Neural cell (in vitro differentiated cells): ENCODE results near the gene BHMT. TPM values are rescaled to one million over a fixed set of nuclear protein-coding genes. Genes with fewer than 3 reads are reported as not detected.

Source experiments
- H2AFZ ChIP-seq: fragments of 200-600, 300-800 bp; sonication (generic), shearing (Covaris generic); 2 replicates; pipeline ENCODE4 v1.6.0; 2014; ENCODE audit warnings: low read depth, mild to moderate bottlenecking, antibody characterized with exemption, low read length, moderate library complexity
- H3F3A ChIP-seq: fragments of 200-600 bp; shearing (Covaris generic); 2 replicates; pipeline ENCODE4 v1.6.1; 2016; ENCODE audit warnings: mild to moderate bottlenecking, moderate library complexity, mixed read lengths, antibody characterized with exemption, low read length; ENCODE audit not compliant: insufficient read depth, poor library complexity, severe bottlenecking
- H3K27ac ChIP-seq: fragments of 200-600, 300-800 bp; sonication (generic), shearing (Covaris generic); 2 replicates; pipeline ENCODE4 v1.5.1; 2014; ENCODE audit warnings: mild to moderate bottlenecking, low read length, moderate library complexity
- H3K27me3 ChIP-seq: fragments of 300-800, 200-600 bp; sonication (generic), shearing (Covaris generic); 2 replicates; pipeline ENCODE4 v1.6.0; 2014; ENCODE audit warnings: mild to moderate bottlenecking, low read depth, low read length, moderate library complexity; ENCODE audit not compliant: insufficient read depth
- H3K36me3 ChIP-seq: fragments of 300-800, 200-600 bp; sonication (generic), shearing (Covaris generic); 2 replicates; pipeline ENCODE4 v1.5.1; 2014; ENCODE audit warnings: mild to moderate bottlenecking, antibody characterized with exemption, low read length, moderate library complexity; ENCODE audit not compliant: insufficient read depth
- H3K4me2 ChIP-seq: fragments of 300-800, 200-600 bp; sonication (generic), shearing (Covaris generic); 2 replicates; pipeline ENCODE4 v1.6.0; 2014; ENCODE audit warnings: mild to moderate bottlenecking, low read length
- H3K4me3 ChIP-seq: fragments of 300-800, 200-600 bp; sonication (generic), shearing (Covaris generic); 2 replicates; pipeline ENCODE4 v1.5.1; 2014; ENCODE audit warnings: mild to moderate bottlenecking, low read length, moderate library complexity
- H3K79me2 ChIP-seq: fragments of 200-600 bp; shearing (Covaris generic); replicated peaks from 2 replicates; pipeline ENCODE4 v1.6.0; 2014; ENCODE audit warnings: mild to moderate bottlenecking, low read length, moderate library complexity; ENCODE audit not compliant: insufficient read depth
- H3K9ac ChIP-seq: fragments of 300-800, 200-600 bp; sonication (generic), shearing (Covaris generic); 2 replicates; pipeline ENCODE4 v1.6.1; 2016; ENCODE audit warnings: mild to moderate bottlenecking, low read length, mixed read lengths
- H3K9me2 ChIP-seq: fragments of 200-600 bp; shearing (Covaris generic); 2 replicates; pipeline ENCODE4 v1.6.1; 2016; ENCODE audit warnings: mild to moderate bottlenecking, low read length, mixed read lengths; ENCODE audit not compliant: insufficient read depth
- H3K9me3 ChIP-seq: fragments of 200-600, 300-800 bp; sonication (generic), shearing (Covaris generic); 2 replicates; pipeline ENCODE4 v1.6.1; 2016; ENCODE audit warnings: mild to moderate bottlenecking, mixed run types, low read length, moderate library complexity, mixed read lengths
- H4K20me1 ChIP-seq: fragments of 200-600 bp; shearing (Covaris generic); 2 replicates; pipeline ENCODE4 v1.6.1; 2016; ENCODE audit warnings: mild to moderate bottlenecking, mixed run types; ENCODE audit not compliant: insufficient read depth
- CTCF ChIP-seq: fragments of 450-650 bp; IDR thresholded peaks from 2 replicates; pipeline ENCODE4 v1.5.1; 2014; ENCODE audit warnings: antibody characterized with exemption, mild to moderate bottlenecking, moderate library complexity; ENCODE audit not compliant: poor library complexity, severe bottlenecking
- EP300 ChIP-seq: fragments of 450-650 bp; conservative IDR thresholded peaks from 2 replicates; pipeline ENCODE4 v1.6.1; 2014; ENCODE audit warnings: antibody characterized with exemption, mild to moderate bottlenecking, moderate library complexity; ENCODE audit not compliant: poor library complexity, severe bottlenecking
- EZH2 ChIP-seq: fragments of 200-600, 300-800 bp; shearing (Covaris generic), sonication (generic); IDR thresholded peaks from 2 replicates; pipeline ENCODE4 v1.6.1; 2014; ENCODE audit warnings: antibody characterized with exemption, low read length, borderline replicate concordance, mild to moderate bottlenecking; ENCODE audit not compliant: insufficient read depth, poor library complexity, severe bottlenecking
- MXI1 ChIP-seq: fragments of 450-650 bp; conservative IDR thresholded peaks from 2 replicates; pipeline ENCODE4 v1.6.1; 2014; ENCODE audit warnings: antibody characterized with exemption, mild to moderate bottlenecking; ENCODE audit not compliant: poor library complexity, severe bottlenecking
- POLR2AphosphoS5 ChIP-seq: IDR thresholded peaks from 2 replicates; pipeline ENCODE4 v1.6.1; 2012
- RAD21 ChIP-seq: fragments of 450-650 bp; conservative IDR thresholded peaks from 2 replicates; pipeline ENCODE4 v1.6.1; 2014; ENCODE audit warnings: antibody characterized with exemption, mild to moderate bottlenecking, moderate library complexity
- SMC3 ChIP-seq: fragments of 450-650 bp; conservative IDR thresholded peaks from 2 replicates; pipeline ENCODE4 v1.6.1; 2014; ENCODE audit warnings: antibody characterized with exemption, mild to moderate bottlenecking, moderate library complexity; ENCODE audit not compliant: poor library complexity
- TAF1 ChIP-seq: IDR thresholded peaks from 2 replicates; pipeline ENCODE4 v1.6.1; 2012; ENCODE audit warnings: low read depth
- polyA plus RNA-seq: library from polyadenylated mRNA; depleted of rRNA; stranded (reverse); fragments of >200 nt; gene quantifications from 2 replicates; pipeline ENCODE4 v1.2.3, GENCODE V29; 2014
- TF ChIP-seq, protein P1 (sequence below): IDR thresholded peaks from 2 replicates; pipeline ENCODE4 v1.6.1; 2012; ENCODE audit warnings: borderline replicate concordance

Gene BHMT
- polyA plus RNA-seq, 1 donor from 2014 or later = not detected

GRCh38 chr5:79135790-79136553, 24.4 kb downstream of the BHMT start (continued):
- TF ChIP-seq EP300 = no peak

GRCh38 chr5:79136618-79137017, 25.0 kb downstream of the BHMT start:
- Histone ChIP-seq H4K20me1 (no peaks in the 10 kb centered on the region), H3K4me2 (no peak overlapping the region), H3K9ac (no peak overlapping the region), H3K27ac (no peak overlapping the region), H3F3A (no peaks in the 10 kb centered on the region), H3K9me3 (no peaks in the 10 kb centered on the region), H3K27me3 (no peaks in the 10 kb centered on the region), H3K79me2 (no peaks in the 10 kb centered on the region), H3K9me2 (no peaks in the 10 kb centered on the region), H3K4me3 (no peak overlapping the region), H3K36me3 (no peaks in the 10 kb centered on the region), H2AFZ (no peak overlapping the region)
- TF ChIP-seq TAF1 = no peak

DNA sequence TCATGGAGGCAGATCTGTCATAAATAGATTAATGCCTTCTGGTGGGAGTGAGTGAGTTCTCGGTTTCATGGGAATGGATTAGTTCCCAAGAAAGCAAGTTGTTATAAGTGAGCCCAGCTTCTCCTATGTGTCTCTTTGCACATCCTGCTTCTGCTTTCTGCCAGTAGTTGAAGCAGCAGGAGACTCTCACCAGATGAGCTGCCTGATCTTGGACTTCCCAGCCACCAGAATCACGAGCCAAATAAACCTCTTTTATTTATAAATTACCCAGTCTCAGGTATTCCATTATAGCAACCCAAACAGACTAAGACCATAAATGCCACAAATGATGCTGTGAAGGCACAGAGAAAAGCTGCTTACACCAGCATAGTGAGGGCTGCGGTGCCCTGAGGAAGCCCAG, 28.9 kb downstream of the BHMT start:
- Histone ChIP-seq H3K4me3 (no peak overlapping the region), H2AFZ (no peak overlapping the region), H3K9ac (no peak overlapping the region), H4K20me1 (no peaks in the 10 kb centered on the region), H3K79me2 (no peaks in the 10 kb centered on the region), H3K27me3 (no peaks in the 10 kb centered on the region), H3K27ac (no peak overlapping the region), H3F3A (no peaks in the 10 kb centered on the region), H3K9me2 (no peaks in the 10 kb centered on the region), H3K4me2 (no peak overlapping the region), H3K9me3 (no peaks in the 10 kb centered on the region), H3K36me3 (no peaks in the 10 kb centered on the region)
- no peak for TF ChIP-seq EZH2
- TF ChIP-seq RAD21 = no peak
- TF ChIP-seq, protein P1, sequence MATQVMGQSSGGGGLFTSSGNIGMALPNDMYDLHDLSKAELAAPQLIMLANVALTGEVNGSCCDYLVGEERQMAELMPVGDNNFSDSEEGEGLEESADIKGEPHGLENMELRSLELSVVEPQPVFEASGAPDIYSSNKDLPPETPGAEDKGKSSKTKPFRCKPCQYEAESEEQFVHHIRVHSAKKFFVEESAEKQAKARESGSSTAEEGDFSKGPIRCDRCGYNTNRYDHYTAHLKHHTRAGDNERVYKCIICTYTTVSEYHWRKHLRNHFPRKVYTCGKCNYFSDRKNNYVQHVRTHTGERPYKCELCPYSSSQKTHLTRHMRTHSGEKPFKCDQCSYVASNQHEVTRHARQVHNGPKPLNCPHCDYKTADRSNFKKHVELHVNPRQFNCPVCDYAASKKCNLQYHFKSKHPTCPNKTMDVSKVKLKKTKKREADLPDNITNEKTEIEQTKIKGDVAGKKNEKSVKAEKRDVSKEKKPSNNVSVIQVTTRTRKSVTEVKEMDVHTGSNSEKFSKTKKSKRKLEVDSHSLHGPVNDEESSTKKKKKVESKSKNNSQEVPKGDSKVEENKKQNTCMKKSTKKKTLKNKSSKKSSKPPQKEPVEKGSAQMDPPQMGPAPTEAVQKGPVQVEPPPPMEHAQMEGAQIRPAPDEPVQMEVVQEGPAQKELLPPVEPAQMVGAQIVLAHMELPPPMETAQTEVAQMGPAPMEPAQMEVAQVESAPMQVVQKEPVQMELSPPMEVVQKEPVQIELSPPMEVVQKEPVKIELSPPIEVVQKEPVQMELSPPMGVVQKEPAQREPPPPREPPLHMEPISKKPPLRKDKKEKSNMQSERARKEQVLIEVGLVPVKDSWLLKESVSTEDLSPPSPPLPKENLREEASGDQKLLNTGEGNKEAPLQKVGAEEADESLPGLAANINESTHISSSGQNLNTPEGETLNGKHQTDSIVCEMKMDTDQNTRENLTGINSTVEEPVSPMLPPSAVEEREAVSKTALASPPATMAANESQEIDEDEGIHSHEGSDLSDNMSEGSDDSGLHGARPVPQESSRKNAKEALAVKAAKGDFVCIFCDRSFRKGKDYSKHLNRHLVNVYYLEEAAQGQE = no peak

GRCh38 chr5:79143684-79144379, 32.2 kb downstream of the BHMT start:
- Histone ChIP-seq H3K4me3 (no peak overlapping the region), H4K20me1 (no peaks in the 10 kb centered on the region), H2AFZ (no peak overlapping the region), H3K4me2 (no peak overlapping the region), H3K9ac (no peak overlapping the region), H3K27ac (no peak overlapping the region), H3K79me2 (no peaks in the 10 kb centered on the region), H3F3A (no peaks in the 10 kb centered on the region), H3K36me3 (no peaks in the 10 kb centered on the region), H3K9me2 (no peaks in the 10 kb centered on the region), H3K27me3 (no peaks in the 10 kb centered on the region), H3K9me3 (no peaks in the 10 kb centered on the region)
- TF ChIP-seq CTCF = no peak
- no peak for TF ChIP-seq RAD21
- no peak for TF ChIP-seq SMC3
- TF ChIP-seq EZH2 = no peak
- TF ChIP-seq POLR2AphosphoS5 = no peak
- no peak for TF ChIP-seq EP300
- TF ChIP-seq MXI1 = no peak
- no peak for TF ChIP-seq TAF1
- TF ChIP-seq, protein P1 = no peak
